K562 (cell line): ENCODE data around the gene FYB1. TPM values are rescaled to one million over a fixed set of nuclear protein-coding genes. Genes with fewer than 3 reads are reported as not detected.
A peak's percentile ranks its signal among the peaks of the same experiment; 100 is the strongest.

Experiments
- ARID1B ChIP-seq: fragments of 450-650 bp; IDR thresholded peaks from 2 replicates; pipeline ENCODE4 v1.6.1; 2016; ENCODE audit warnings: antibody characterized with exemption, mild to moderate bottlenecking, inconsistent platforms
- CTBP1 ChIP-seq: fragments of 450-650 bp; IDR thresholded peaks from 2 replicates; pipeline ENCODE4 v1.6.1; 2016; ENCODE audit warnings: borderline replicate concordance
- CUX1 ChIP-seq: fragments of 200-800 bp; sonication (Bioruptor generic); IDR thresholded peaks from 2 replicates; pipeline ENCODE4 v1.6.1; 2016; ENCODE audit warnings: missing genetic modification characterization, missing compliant biosample characterization
- MED1 ChIP-seq: sonication (generic); formaldehyde crosslinking; IDR thresholded peaks from 2 replicates; pipeline ENCODE4 v1.8.1; 2023; ENCODE audit warnings: missing genetic modification reagents, borderline replicate concordance
- MTA1 ChIP-seq: fragments of 450-650 bp; IDR thresholded peaks from 2 replicates; pipeline ENCODE4 v1.6.1; 2017; ENCODE audit warnings: borderline replicate concordance
- MTA3 ChIP-seq: fragments of 450-650 bp; formaldehyde crosslinking; IDR thresholded peaks from 2 replicates; pipeline ENCODE4 v1.6.1; 2017; ENCODE audit warnings: mild to moderate bottlenecking, borderline replicate concordance
- NR2C1 ChIP-seq, 2 experiments: fragments of 450-650 bp; IDR thresholded peaks; 2 replicates each; pipeline ENCODE4 v1.6.1; 2017; ENCODE audit warnings: mild to moderate bottlenecking in 2 of 2, antibody characterized with exemption in 1 of 2, inconsistent platforms in 1 of 2, missing compliant biosample characterization in 1 of 2, missing genetic modification characterization in 1 of 2
- PHB ChIP-seq: fragments of 250-450 bp; sonication (Bioruptor Pico); IDR thresholded peaks from 2 replicates; pipeline ENCODE4 v1.5.0; 2021
- RBM14 ChIP-seq: fragments of 200-400 bp; formaldehyde crosslinking; IDR thresholded peaks from 2 replicates; pipeline ENCODE4 v1.6.1; 2018; ENCODE audit warnings: low read depth, mild to moderate bottlenecking, low read length, moderate library complexity, borderline replicate concordance; ENCODE audit not compliant: insufficient read depth
- SMC3 ChIP-seq: conservative IDR thresholded peaks from 2 replicates; pipeline ENCODE4 v1.6.1; 2011; ENCODE audit warnings: low read depth, low read length, improper control_type of control experiment; ENCODE audit not compliant: insufficient read depth
- ZBTB40 ChIP-seq, 2 experiments: fragments of 450-650 bp in 1 of 2; sonication (generic) in 1 of 2; formaldehyde crosslinking in 1 of 2; IDR thresholded peaks; 2 replicates each; pipeline versions ENCODE4 v1.7.1 to v1.9.0; 2016 to 2022; ENCODE audit warnings: inconsistent platforms in 1 of 2, mild to moderate bottlenecking in 1 of 2, missing genetic modification reagents in 1 of 2
- ZNF146 ChIP-seq: IDR thresholded peaks from one replicate; pipeline ENCODE4 v1.6.1; 2018; ENCODE audit warnings: missing compliant biosample characterization; ENCODE audit not compliant: unreplicated experiment
- polyA plus RNA-seq, 8 experiments: library from polyadenylated mRNA; depleted of rRNA in 4 of 8; stranded (reverse) in 5 of 8; unstranded in 3 of 8; fragments of >200 nt; fragmentation: Nextera tagmentation in 2 of 8; fragmentation: Illumina TruSeq in 1 of 8; extraction: Ambion mirVana in 2 of 8; extraction: Trizol in 1 of 8; gene quantifications; 2 replicates each; pipeline versions ENCODE4 v1.2.1 to v1.2.3, GENCODE V29; 2011 to 2014; ENCODE audit warnings: inconsistent platforms in 1 of 8, missing spikeins in 1 of 8
- total RNA-seq, 7 experiments: library from RNA; depleted of rRNA in 6 of 7; stranded (reverse); fragments of >200 nt in 6 of 7; fragmentation: Illumina TruSeq in 2 of 7; extraction: Trizol in 2 of 7; gene quantifications; 2 replicates each; pipeline versions ENCODE4 v1.2.1 to v1.2.3, GENCODE V29; 2011 to 2021; ENCODE audit warnings: low replicate concordance in 1 of 7

Gene FYB1
- total and polyA plus RNA-seq, 9 of the 15 experiments (the other 6 are each of a cell fraction or from before 2014, with no cell fraction given) = 4.7 to 31.5 (median 9.7) TPM

- TF ChIP-seq ZBTB40 (IDR thresholded peaks at IDR 0.05) (0 out of 2 replicates have a peak, but pooled peaks have one; percentile 38), ZBTB40 (CRISPR knock-in tag; IDR thresholded peaks at IDR 0.05) (no peak), MTA1 (peak; percentile 59; the same call in 1 of the 2 replicates), PHB (CRISPR knock-in tag) (no peak), CUX1 (CRISPR knock-in tag) (no peak), SMC3 (no peak), NR2C1 (IDR thresholded peaks at IDR 0.05) (peak; percentile 62), NR2C1 (tag; IDR thresholded peaks at IDR 0.05) (peak; percentile 80), MTA3 (no peak), ZNF146 (CRISPR knock-in tag) (no peak), MED1 (CRISPR knock-in tag) (no peak), RBM14 (no peak), CTBP1 (peak; percentile 25; the same call in 1 of the 2 replicates), ARID1B (peak; percentile 91)
Observed at GRCh38 chr5:39167141-39167971, 52.0 kb downstream of the FYB1 start (continued).
